Neural progenitor cell (in vitro differentiated cells): Measurements from ENCODE around the gene PDC. TPM values are rescaled to one million over a fixed set of nuclear protein-coding genes. Genes with fewer than 3 reads are reported as not detected.
A peak's percentile ranks its signal among the peaks of the same experiment; 100 is the strongest.
"Not testable (repeated sequence)": the region's sequence is repeated elsewhere in the genome, so short reads cannot be mapped to it uniquely, and the experiment has no call there.

Experiments
- DNase-seq: peaks from one replicate; pipeline ENCODE4 v3.0.0-alpha.2; 2016; ENCODE audit warnings: low spot score
- H2AFZ ChIP-seq: fragments of 200-600 bp; sonication (generic); replicated peaks from 2 replicates; pipeline ENCODE4 v1.6.1; 2016; ENCODE audit warnings: antibody characterized with exemption
- H3F3A ChIP-seq: fragments of 200-600 bp; sonication (generic); 2 replicates; pipeline ENCODE4 v1.6.1; 2016; ENCODE audit warnings: antibody characterized with exemption, low read depth
- H3K27ac ChIP-seq: fragments of 200-600 bp; sonication (generic); 2 replicates; pipeline ENCODE4 v1.5.1; 2016; ENCODE audit warnings: mild to moderate bottlenecking
- H3K27me3 ChIP-seq: fragments of 200-600 bp; sonication (generic); 2 replicates; pipeline ENCODE4 v1.6.1; 2016; ENCODE audit warnings: mild to moderate bottlenecking, moderate library complexity
- H3K36me3 ChIP-seq: fragments of 200-600 bp; sonication (generic); 2 replicates; pipeline ENCODE4 v1.5.1; 2016
- H3K4me1 ChIP-seq: fragments of 200-600 bp; sonication (generic); 2 replicates; pipeline ENCODE4 v1.6.1; 2016; ENCODE audit warnings: mixed run types
- H3K4me2 ChIP-seq: fragments of 200-600 bp; sonication (generic); 2 replicates; pipeline ENCODE4 v1.6.1; 2016
- H3K4me3 ChIP-seq: fragments of 200-600 bp; sonication (generic); 2 replicates; pipeline ENCODE4 v1.5.1; 2016
- H3K79me2 ChIP-seq: fragments of 200-600 bp; sonication (generic); 2 replicates; pipeline ENCODE4 v1.6.1; 2016; ENCODE audit warnings: low read depth
- H3K9ac ChIP-seq: fragments of 200-600 bp; sonication (generic); 2 replicates; pipeline ENCODE4 v1.6.1; 2016
- H3K9me3 ChIP-seq: fragments of 200-600 bp; sonication (generic); 2 replicates; pipeline ENCODE4 v1.5.1; 2016; ENCODE audit warnings: low read depth
- H4K20me1 ChIP-seq: fragments of 200-600 bp; sonication (generic); 2 replicates; pipeline ENCODE4 v1.6.1; 2016; ENCODE audit warnings: low read depth
- H3K27ac Mint-ChIP-seq: 3 replicates; pipeline ENCODE4 v1.8.0; 2021; ENCODE audit warnings: mixed read lengths
- H3K27me3 Mint-ChIP-seq: 2 replicates; pipeline ENCODE4 v1.8.0; 2022; ENCODE audit warnings: low read depth, mild to moderate bottlenecking, inconsistent platforms, moderate library complexity, mixed read lengths; ENCODE audit not compliant: insufficient read depth
- H3K36me3 Mint-ChIP-seq: 3 replicates; pipeline ENCODE4 v1.8.0; 2021; ENCODE audit warnings: mixed read lengths
- H3K4me1 Mint-ChIP-seq: 3 replicates; pipeline ENCODE4 v1.8.0; 2021; ENCODE audit warnings: mixed read lengths
- H3K4me3 Mint-ChIP-seq: 3 replicates; pipeline ENCODE4 v1.8.0; 2021; ENCODE audit warnings: mild to moderate bottlenecking, moderate library complexity, mixed read lengths
- H3K9me3 Mint-ChIP-seq: 3 replicates; pipeline ENCODE4 v1.8.0; 2020; ENCODE audit warnings: mixed read lengths
- CTCF ChIP-seq: fragments of 200-600 bp; sonication (generic); IDR thresholded peaks from 2 replicates; pipeline ENCODE4 v1.5.1; 2017; ENCODE audit warnings: antibody characterized with exemption, mild to moderate bottlenecking
- EZH2 ChIP-seq: fragments of 200-600 bp; sonication (generic); IDR thresholded peaks from 2 replicates; pipeline ENCODE4 v1.6.1; 2017; ENCODE audit warnings: antibody characterized with exemption, mild to moderate bottlenecking, moderate library complexity
- EZH2phosphoT487 ChIP-seq: fragments of 200-600 bp; sonication (generic); IDR thresholded peaks from 2 replicates; pipeline ENCODE4 v1.6.1; 2017; ENCODE audit warnings: antibody characterized with exemption
- total RNA-seq: library from RNA; depleted of rRNA; stranded (reverse); fragments of >200 nt; gene quantifications from 2 replicates; pipeline ENCODE4 v1.2.3, GENCODE V29; 2015; ENCODE audit warnings: low replicate concordance

The PDC gene
- total RNA-seq, 1 donor from 2014 or later = not detected

DNA sequence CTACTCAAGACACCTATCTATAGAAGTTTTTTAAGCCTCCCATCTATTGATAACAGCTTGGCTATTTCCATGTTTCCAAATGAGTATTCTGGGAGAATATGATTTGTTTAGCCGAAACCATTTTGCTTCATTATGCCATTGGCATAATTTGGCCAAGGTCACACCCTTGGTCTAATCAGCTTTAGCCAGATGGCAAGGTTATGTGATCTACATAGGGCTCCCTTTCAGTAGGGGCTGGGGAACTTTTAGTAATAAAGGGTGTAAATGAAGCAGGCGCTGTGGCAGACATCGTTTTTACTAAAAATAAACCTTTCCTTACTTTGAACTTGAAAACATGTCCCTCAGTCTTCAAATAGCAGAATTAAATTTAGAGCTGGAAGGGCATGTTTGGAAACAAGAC lies 3.0 kb upstream of the PDC start:
- TF ChIP-seq EZH2phosphoT487 (no peak), EZH2 (no peak), CTCF (no peak)
- Histone ChIP-seq H3K4me2 (no peak overlapping the region), H3K79me2 (no peaks in the 10 kb centered on the region), H3K4me3 (no peak overlapping the region), H3K27me3 (no peaks in the 10 kb centered on the region), H2AFZ (no peak overlapping the region), H3K27ac (no peak overlapping the region), H3K36me3 (no peaks in the 10 kb centered on the region), H3K9ac (no peak overlapping the region), H3F3A (no peaks in the 10 kb centered on the region), H3K9me3 (no peaks in the 10 kb centered on the region), H3K4me1 (no peaks in the 10 kb centered on the region), H4K20me1 (no peaks in the 10 kb centered on the region)
- Mint-ChIP-seq H3K36me3 (no peaks in the 10 kb centered on the region), H3K27me3 (no peaks in the 10 kb centered on the region), H3K9me3 (no peaks in the 10 kb centered on the region), H3K27ac (no peak overlapping the region), H3K4me3 (no peak overlapping the region), H3K4me1 (no peaks in the 10 kb centered on the region)
- DNase-seq = no peak

DNA sequence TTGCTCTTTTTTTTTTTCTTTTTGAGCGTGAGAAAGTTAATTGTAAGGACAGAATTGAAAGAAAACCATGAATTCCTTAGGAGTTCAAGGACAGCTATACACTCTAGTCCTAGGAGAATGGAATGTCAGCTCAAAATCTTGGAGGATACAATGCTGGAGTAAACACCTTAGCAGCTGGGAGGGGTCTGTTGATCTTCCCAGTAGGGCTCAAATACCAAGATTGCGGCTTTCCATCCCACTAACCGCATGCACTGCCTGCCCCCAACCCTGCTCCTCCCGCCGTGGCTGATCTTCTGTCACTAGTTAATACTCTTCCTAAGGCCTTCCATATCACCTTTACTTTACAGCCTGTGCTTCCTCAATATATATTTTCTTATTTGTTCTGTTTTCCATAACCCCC lies 2.6 kb upstream of the PDC start:
- no peaks in the 10 kb centered on the region for H4K20me1 ChIP-seq
- H3K4me1 Mint-ChIP-seq = no peaks in the 10 kb centered on the region
- H3K79me2 ChIP-seq = no peaks in the 10 kb centered on the region
- no peaks in the 10 kb centered on the region for H3K36me3 Mint-ChIP-seq
- no peak overlapping the region for H3K4me3 ChIP-seq
- H3K4me3 Mint-ChIP-seq = no peak overlapping the region
- H2AFZ ChIP-seq = no peak overlapping the region
- no peaks in the 10 kb centered on the region for H3K4me1 ChIP-seq
- no peaks in the 10 kb centered on the region for H3K27me3 ChIP-seq
- H3K9me3 Mint-ChIP-seq = no peaks in the 10 kb centered on the region
- H3K9ac ChIP-seq = no peak overlapping the region
- H3K27me3 Mint-ChIP-seq = no peaks in the 10 kb centered on the region
- no peaks in the 10 kb centered on the region for H3K36me3 ChIP-seq
- H3K4me2 ChIP-seq = no peak overlapping the region
- no peak overlapping the region for H3K27ac Mint-ChIP-seq
- no peak for TF ChIP-seq EZH2phosphoT487
- no peak for TF ChIP-seq EZH2
- TF ChIP-seq CTCF = no peak
- DNase-seq = peak; percentile 2
- no peak overlapping the region for H3K27ac ChIP-seq
- no peaks in the 10 kb centered on the region for H3K9me3 ChIP-seq
- no peaks in the 10 kb centered on the region for H3F3A ChIP-seq

DNA sequence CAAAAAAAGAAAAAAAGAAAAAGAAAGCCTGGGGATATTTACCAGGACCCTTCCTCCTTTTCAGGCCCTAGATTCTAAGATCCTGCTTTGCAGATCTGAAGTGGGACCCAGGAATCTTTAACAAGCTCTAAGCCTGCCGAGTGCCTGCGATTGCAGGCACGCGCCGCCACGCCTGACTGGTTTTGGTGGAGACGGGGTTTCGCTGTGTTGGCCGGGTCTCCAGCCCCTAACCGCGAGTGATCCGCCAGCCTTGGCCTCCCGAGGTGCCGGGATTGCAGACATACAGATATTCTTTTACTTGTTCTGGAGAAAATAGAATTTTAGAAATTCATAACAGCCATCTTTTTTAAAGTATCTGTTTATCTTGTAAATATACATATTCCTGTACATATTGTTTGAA lies 1.8 kb downstream of the PDC start:
- not testable (repeated sequence) for H3K4me1 ChIP-seq, H3K4me1 Mint-ChIP-seq, H3K9me3 ChIP-seq, H3K79me2 ChIP-seq, H3K36me3 Mint-ChIP-seq, DNase-seq, H3K27me3 Mint-ChIP-seq, H3K4me2 ChIP-seq, H3K27ac Mint-ChIP-seq, H3K9ac ChIP-seq, H2AFZ ChIP-seq, H3K27me3 ChIP-seq, H3K4me3 ChIP-seq, H4K20me1 ChIP-seq, H3K27ac ChIP-seq, H3F3A ChIP-seq, H3K4me3 Mint-ChIP-seq, H3K9me3 Mint-ChIP-seq, H3K36me3 ChIP-seq

DNA sequence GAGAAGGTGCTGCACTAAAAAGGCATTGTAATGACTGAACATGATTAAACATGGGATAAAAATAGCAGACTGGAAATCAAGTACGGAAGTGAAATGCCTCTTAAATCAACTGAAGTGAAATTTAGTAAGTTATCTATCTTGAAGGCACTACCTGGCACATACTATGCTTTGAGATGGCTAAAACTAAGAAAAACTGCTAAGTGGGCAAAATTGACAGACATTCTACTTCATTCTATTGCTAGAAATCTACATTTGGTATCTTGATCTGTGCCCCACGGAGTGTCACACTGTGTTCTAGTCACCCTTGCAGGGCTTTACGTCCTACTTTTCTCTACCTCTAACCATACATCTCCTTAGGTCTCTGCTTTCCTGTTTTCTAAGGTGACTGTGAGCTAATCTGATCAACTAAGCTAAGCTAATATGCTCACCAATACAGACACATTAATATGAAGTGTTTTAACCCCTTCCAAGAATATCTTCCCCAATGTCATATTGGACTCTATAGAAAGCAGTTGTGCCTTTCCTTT lies 4.1 kb downstream of the PDC start:
- H3K27ac Mint-ChIP-seq = no peak overlapping the region
- DNase-seq = no peak
- no peaks in the 10 kb centered on the region for H3K4me1 ChIP-seq
- H3F3A ChIP-seq = no peaks in the 10 kb centered on the region
- H3K36me3 ChIP-seq = no peaks in the 10 kb centered on the region
- TF ChIP-seq EZH2 = no peak
- no peak for TF ChIP-seq CTCF
- TF ChIP-seq EZH2phosphoT487 = no peak
- H3K36me3 Mint-ChIP-seq = no peaks in the 10 kb centered on the region
- H3K79me2 ChIP-seq = no peaks in the 10 kb centered on the region
- H3K4me3 Mint-ChIP-seq = no peak overlapping the region
- H3K4me3 ChIP-seq = no peak overlapping the region
- H4K20me1 ChIP-seq = no peaks in the 10 kb centered on the region
- H3K4me2 ChIP-seq = no peak overlapping the region
- H2AFZ ChIP-seq = no peak overlapping the region
- H3K9ac ChIP-seq = no peak overlapping the region
- no peaks in the 10 kb centered on the region for H3K9me3 ChIP-seq
- no peaks in the 10 kb centered on the region for H3K27me3 Mint-ChIP-seq
- no peaks in the 10 kb centered on the region for H3K9me3 Mint-ChIP-seq
- H3K4me1 Mint-ChIP-seq = no peaks in the 10 kb centered on the region
- no peaks in the 10 kb centered on the region for H3K27me3 ChIP-seq
- H3K27ac ChIP-seq = no peak overlapping the region
